ENCODE measurements around the gene WWOX.

The WWOX gene

DNA sequence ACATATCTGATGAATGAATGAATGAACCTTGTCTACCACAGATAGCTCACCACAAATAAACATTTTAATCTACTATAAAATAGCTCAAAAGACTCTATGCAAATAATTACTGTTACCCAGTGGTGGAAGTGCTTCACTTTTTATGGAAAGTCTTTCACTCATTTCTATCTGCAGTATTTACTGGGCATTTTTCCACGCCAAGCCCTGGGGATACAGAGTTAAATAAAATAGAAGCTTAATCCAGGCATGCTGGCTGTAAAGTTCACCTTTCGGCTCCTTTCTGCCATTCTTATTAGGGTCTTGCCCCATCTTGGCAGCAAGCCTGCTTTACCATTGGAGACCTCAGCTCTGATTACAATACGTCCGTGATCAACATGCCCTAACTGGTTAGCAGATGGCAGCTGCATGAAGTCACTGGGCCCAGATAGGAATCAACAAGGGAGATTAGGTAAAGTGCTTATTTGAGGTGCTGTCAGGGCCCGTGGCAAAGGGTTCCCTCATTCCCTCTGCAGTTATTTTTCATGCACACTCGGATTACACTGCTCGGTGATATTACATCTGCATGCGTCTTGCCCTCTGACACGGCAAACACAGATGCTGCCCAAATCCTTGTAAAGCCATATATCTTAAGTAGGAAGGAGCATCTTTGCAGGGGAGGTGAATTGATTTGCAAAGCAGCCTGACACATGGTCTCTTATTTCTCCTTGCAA lies 648.9 kb downstream of the WWOX start:
- Mint-ChIP-seq H3K27me3 (no peaks in the 10 kb centered on the region), H3K9me3 (peaks cover 6% of the 10 kb centered on the region), H3K4me3 (no peak overlapping the region), H3K27ac (no peak overlapping the region), H3K4me1 (peaks cover 39% of the 10 kb centered on the region), H3K36me3 (no peaks in the 10 kb centered on the region)
- no peak for DNase-seq (ENCODE audit: low spot score in 2 of 2)
- ATAC-seq (ENCODE audit: low read depth) = no peak

GRCh38 chr16:78749745-78750268 lies 650.4 kb downstream of the WWOX start:
- Mint-ChIP-seq H3K4me1 (peaks cover 33% of the 10 kb centered on the region), H3K4me3 (peak overlapping the region; percentile 61), H3K27ac (peak overlapping the region; percentile 74), H3K36me3 (no peaks in the 10 kb centered on the region), H3K9me3 (peaks cover 5% of the 10 kb centered on the region), H3K27me3 (no peaks in the 10 kb centered on the region)
- ATAC-seq (ENCODE audit: low read depth) (peak; percentile 81), DNase-seq (ENCODE audit: low spot score in 2 of 2) (no peak)

DNA sequence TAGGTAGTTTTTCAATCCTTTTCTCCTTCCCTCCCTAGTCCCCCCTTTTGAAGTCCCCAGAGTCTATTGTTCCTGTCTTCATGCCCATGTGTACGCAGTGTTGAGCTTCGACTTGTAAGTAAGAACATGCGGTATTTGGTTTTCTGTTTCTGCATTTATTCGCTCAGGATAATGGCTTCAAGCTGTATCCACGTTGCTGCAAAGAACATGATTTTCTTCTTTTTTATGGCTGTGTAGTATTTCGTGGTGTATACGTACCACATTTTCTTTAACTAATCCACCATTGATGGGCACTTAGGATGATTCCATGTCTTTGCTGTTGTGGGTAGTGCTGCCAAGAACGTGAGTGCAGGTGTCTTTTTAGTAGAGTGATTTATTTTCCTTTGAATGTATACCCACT lies 651.2 kb downstream of the WWOX start:
- Mint-ChIP-seq H3K27me3 (no peaks in the 10 kb centered on the region), H3K9me3 (peaks cover 5% of the 10 kb centered on the region), H3K4me3 (peak overlapping the region; percentile 32), H3K36me3 (no peaks in the 10 kb centered on the region), H3K4me1 (peaks cover 32% of the 10 kb centered on the region), H3K27ac (peak overlapping the region; percentile 74)
- no peak for DNase-seq (ENCODE audit: low spot score in 2 of 2)
- no peak for ATAC-seq (ENCODE audit: low read depth)

GRCh38 chr16:78751601-78752000 lies 652.1 kb downstream of the WWOX start:
- ATAC-seq (ENCODE audit: low read depth) (no peak), DNase-seq (ENCODE audit: low spot score in 2 of 2) (no peak)
- H3K4me1 Mint-ChIP-seq = peaks cover 32% of the 10 kb centered on the region
- peak overlapping the region; percentile 38 for H3K27ac Mint-ChIP-seq
- H3K27me3 Mint-ChIP-seq = no peaks in the 10 kb centered on the region
- H3K4me3 Mint-ChIP-seq = no peak overlapping the region
- peaks cover 4% of the 10 kb centered on the region for H3K36me3 Mint-ChIP-seq
- H3K9me3 Mint-ChIP-seq = peaks cover 5% of the 10 kb centered on the region

DNA sequence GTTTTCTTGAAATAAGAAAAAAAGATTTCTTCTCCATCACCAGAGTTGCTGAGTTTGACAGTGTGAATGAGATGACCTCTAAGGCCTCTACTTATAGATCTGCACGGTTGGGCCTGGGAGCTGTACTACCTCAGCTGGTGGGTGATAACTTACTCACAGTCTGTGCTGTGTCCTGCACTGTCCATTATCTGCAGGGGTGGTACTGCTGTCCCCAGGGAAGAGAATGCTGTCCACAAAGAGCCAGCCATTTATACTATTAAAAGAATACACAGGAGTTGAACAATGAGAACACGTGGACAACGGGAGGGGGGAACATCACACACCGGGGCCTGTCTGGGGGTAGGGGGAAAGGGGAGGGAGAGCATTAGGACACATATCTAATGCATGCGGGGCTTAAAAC lies 655.3 kb downstream of the WWOX start:
- Mint-ChIP-seq H3K4me1 (peaks cover 13% of the 10 kb centered on the region), H3K36me3 (peaks cover 7% of the 10 kb centered on the region), H3K9me3 (no peaks in the 10 kb centered on the region), H3K4me3 (no peak overlapping the region), H3K27me3 (no peaks in the 10 kb centered on the region), H3K27ac (no peak overlapping the region)
- ATAC-seq (ENCODE audit: low read depth) (no peak), DNase-seq (ENCODE audit: low spot score in 2 of 2) (no peak)

- Mint-ChIP-seq H3K27ac (no peak overlapping the region), H3K36me3 (peaks cover 7% of the 10 kb centered on the region), H3K4me3 (no peak overlapping the region), H3K4me1 (peaks cover 5% of the 10 kb centered on the region), H3K27me3 (no peaks in the 10 kb centered on the region), H3K9me3 (no peaks in the 10 kb centered on the region)
- DNase-seq (ENCODE audit: low spot score in 2 of 2) = no peak
- ATAC-seq (ENCODE audit: low read depth) = no peak
These were observed 656.6 kb downstream of the WWOX start for GRCh38 chr16:78755751-78756661.

DNA sequence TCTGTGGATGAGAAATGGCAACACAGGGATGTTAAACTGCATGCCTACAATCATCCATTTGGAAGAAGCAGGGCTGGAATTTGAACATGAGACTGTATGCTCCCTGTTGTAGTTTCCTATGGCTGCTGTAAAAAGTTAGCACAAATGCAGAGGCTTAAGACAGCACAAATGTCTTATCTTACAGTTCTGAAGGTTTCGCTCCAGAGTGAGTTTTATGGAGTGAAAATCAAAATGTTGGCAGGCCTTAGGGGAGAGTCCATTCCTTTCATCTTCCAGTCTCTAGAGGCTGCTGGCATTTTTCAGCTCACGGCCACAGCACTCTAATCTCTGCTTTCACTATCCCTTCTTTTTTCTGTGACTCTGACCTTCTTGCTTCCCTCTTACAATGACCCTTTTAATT lies 660.1 kb downstream of the WWOX start:
- no peaks in the 10 kb centered on the region for H3K27me3 Mint-ChIP-seq
- H3K9me3 Mint-ChIP-seq = no peaks in the 10 kb centered on the region
- H3K4me3 Mint-ChIP-seq = no peak overlapping the region
- peaks cover 11% of the 10 kb centered on the region for H3K36me3 Mint-ChIP-seq
- DNase-seq (ENCODE audit: low spot score in 2 of 2) (no peak), ATAC-seq (ENCODE audit: low read depth) (no peak)
- H3K4me1 Mint-ChIP-seq = no peaks in the 10 kb centered on the region
- no peak overlapping the region for H3K27ac Mint-ChIP-seq

GRCh38 chr16:78760611-78761010 lies 661.2 kb downstream of the WWOX start:
- Mint-ChIP-seq H3K36me3 (peaks cover 11% of the 10 kb centered on the region), H3K4me1 (no peaks in the 10 kb centered on the region), H3K27ac (no peak overlapping the region), H3K9me3 (no peaks in the 10 kb centered on the region), H3K27me3 (no peaks in the 10 kb centered on the region), H3K4me3 (no peak overlapping the region)
- DNase-seq (ENCODE audit: low spot score in 2 of 2) (no peak), ATAC-seq (ENCODE audit: low read depth) (no peak)

DNA sequence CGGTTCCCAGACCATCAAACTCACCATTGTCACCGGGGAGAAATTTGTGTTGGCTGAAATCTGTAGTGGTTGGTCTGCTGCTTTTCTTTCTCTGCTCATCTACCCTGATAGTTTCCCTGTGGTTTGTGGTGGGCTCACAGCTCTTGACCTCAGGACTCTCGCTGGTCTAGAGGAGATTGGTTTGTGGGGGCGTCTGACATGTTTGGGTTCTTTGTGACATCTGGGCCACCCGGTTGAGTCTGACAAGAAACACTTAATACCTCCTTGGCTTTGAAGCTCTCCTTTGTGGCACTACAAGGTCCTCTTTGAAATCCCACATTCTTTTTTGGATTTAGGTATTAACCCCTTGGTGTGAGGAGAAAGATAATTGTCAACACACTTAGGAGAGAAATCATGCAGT lies 662.0 kb downstream of the WWOX start:
- ATAC-seq (ENCODE audit: low read depth) = no peak
- Mint-ChIP-seq H3K27ac (no peak overlapping the region), H3K36me3 (peaks cover 9% of the 10 kb centered on the region), H3K4me3 (no peak overlapping the region), H3K9me3 (no peaks in the 10 kb centered on the region), H3K27me3 (no peaks in the 10 kb centered on the region), H3K4me1 (no peaks in the 10 kb centered on the region)
- no peak for DNase-seq (ENCODE audit: low spot score in 2 of 2)

DNA sequence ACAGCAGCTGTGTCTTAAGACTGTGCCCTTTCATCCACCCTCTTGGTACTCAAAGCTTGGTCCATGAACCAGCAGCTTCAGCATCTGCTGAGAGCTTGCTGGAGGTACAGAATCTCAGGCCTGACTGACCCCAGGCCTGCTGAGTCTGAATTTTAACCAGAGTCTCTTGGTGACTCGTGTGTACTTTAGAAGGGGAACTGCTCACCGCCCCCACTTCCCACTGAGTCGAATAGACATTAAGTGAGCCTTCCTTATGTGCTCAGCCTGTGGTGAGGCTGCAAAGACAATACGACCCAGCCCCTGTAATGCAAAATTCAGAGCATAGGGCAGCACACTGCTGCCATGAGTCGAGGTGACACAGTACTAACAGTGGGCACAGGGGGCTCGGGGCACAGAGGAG lies 662.8 kb downstream of the WWOX start:
- Mint-ChIP-seq H3K4me1 (no peaks in the 10 kb centered on the region), H3K27me3 (no peaks in the 10 kb centered on the region), H3K36me3 (peaks cover 7% of the 10 kb centered on the region), H3K9me3 (no peaks in the 10 kb centered on the region), H3K27ac (no peak overlapping the region), H3K4me3 (no peak overlapping the region)
- DNase-seq (ENCODE audit: low spot score in 2 of 2) (no peak), ATAC-seq (ENCODE audit: low read depth) (peak; percentile 55)

DNA sequence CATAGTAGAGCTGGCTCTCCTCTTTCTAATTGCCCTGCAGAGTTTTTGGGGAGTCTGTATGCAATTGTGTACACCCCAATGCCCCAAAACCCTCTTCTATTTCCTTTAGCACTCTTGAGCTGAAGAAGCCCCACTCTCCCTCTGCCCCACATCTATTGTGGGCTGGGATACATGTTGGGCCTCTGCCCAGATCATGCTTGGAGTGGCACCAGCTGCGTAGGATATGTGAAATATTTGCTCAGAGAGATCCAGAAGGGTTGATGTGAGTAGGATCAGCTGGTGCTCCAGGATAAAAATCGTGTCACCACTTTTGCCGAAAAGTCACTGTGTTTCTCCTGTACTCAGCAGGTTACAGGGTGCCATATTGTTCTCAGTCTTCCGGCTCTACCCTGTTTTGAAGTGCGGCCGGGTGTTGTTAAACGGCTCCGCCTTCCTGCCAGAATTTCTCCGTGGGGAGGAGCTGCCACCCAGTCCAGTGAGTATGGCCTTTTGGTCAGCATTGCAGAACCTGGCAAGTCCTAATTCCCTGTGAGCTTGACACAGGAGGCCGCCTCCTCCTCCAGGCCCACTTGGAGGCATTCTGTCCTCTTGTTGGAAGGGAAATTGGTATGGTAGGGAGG lies 664.5 kb downstream of the WWOX start:
- no peak overlapping the region for H3K27ac Mint-ChIP-seq
- no peaks in the 10 kb centered on the region for H3K27me3 Mint-ChIP-seq
- peaks cover 6% of the 10 kb centered on the region for H3K36me3 Mint-ChIP-seq
- H3K9me3 Mint-ChIP-seq = no peaks in the 10 kb centered on the region
- no peak overlapping the region for H3K4me3 Mint-ChIP-seq
- ATAC-seq (ENCODE audit: low read depth) = no peak
- no peak for DNase-seq (ENCODE audit: low spot score in 2 of 2)
- peaks cover 4% of the 10 kb centered on the region for H3K4me1 Mint-ChIP-seq

GRCh38 chr16:78764478-78764877 lies 665.0 kb downstream of the WWOX start:
- Mint-ChIP-seq H3K27me3 (no peaks in the 10 kb centered on the region), H3K4me1 (peaks cover 7% of the 10 kb centered on the region), H3K27ac (no peak overlapping the region), H3K9me3 (no peaks in the 10 kb centered on the region), H3K36me3 (peaks cover 5% of the 10 kb centered on the region), H3K4me3 (no peak overlapping the region)
- ATAC-seq (ENCODE audit: low read depth) (no peak), DNase-seq (ENCODE audit: low spot score in 2 of 2) (no peak)

DNA sequence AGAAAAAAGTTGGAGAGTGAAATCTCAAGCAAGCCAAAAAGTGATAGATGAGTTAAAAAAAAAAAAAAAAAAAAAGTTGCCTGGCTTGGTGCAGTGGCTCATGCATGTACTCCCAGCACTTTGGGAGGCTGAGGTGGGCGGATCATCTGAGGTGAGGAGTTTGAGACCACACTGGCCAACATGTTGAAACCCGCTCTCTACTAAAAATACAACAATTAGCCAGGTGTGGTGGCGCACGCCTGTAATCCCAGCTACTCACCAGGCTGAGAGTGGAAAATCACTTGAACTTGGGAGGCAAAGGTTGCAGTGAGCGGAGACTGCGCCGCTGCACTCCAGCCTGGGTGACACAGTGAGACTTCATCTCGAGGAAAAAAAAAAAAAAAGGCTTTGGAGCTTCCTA lies 668.8 kb downstream of the WWOX start:
- H3K9me3 Mint-ChIP-seq = no peaks in the 10 kb centered on the region
- peaks cover 12% of the 10 kb centered on the region for H3K4me1 Mint-ChIP-seq
- no peaks in the 10 kb centered on the region for H3K27me3 Mint-ChIP-seq
- no peak overlapping the region for H3K27ac Mint-ChIP-seq
- peaks cover 5% of the 10 kb centered on the region for H3K36me3 Mint-ChIP-seq
- DNase-seq (ENCODE audit: low spot score in 2 of 2) = no peak
- no peak for ATAC-seq (ENCODE audit: low read depth)
- H3K4me3 Mint-ChIP-seq = peak overlapping the region; percentile 40

GRCh38 chr16:78768718-78769117 lies 669.3 kb downstream of the WWOX start:
- H3K4me3 Mint-ChIP-seq = peak overlapping the region; percentile 40
- no peak for DNase-seq (ENCODE audit: low spot score in 2 of 2)
- peak overlapping the region; percentile 49 for H3K27ac Mint-ChIP-seq
- H3K9me3 Mint-ChIP-seq = no peaks in the 10 kb centered on the region
- H3K36me3 Mint-ChIP-seq = peaks cover 3% of the 10 kb centered on the region
- H3K4me1 Mint-ChIP-seq = peaks cover 12% of the 10 kb centered on the region
- ATAC-seq (ENCODE audit: low read depth) = no peak
- no peaks in the 10 kb centered on the region for H3K27me3 Mint-ChIP-seq
